ENCODE measurements around the gene C6orf15. TPM values are rescaled to one million over a fixed set of nuclear protein-coding genes. Genes with fewer than 3 reads are reported as not detected.
"Not testable (repeated sequence)": the region's sequence is repeated elsewhere in the genome, so short reads cannot be mapped to it uniquely, and the experiment has no call there.

Gene C6orf15
- total RNA-seq, 4 donors from 2014 or later: not detected

DNA sequence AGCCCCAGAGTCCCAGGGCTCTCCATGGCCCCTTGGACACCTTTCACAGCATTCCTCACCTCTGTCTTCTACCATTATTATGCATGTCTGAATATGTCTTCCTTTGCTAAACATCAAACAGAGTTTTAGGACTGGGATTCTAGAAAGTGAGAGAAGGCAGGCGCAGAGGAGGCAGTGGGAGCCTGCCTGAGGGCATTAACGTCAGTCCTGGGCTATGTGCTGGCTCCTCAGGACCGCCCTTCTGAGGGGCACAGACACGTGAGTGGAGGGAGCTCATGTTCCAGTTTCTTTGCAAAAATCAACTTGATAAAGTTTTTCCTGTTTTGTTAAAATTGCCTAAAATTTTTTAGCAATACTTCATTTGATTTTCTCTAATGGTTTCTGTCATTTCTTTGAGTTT lies 38.0 kb downstream of the C6orf15 start:
- intact Hi-C loops (cut with DNase I): no loop called here
- Histone ChIP-seq H3K4me1 (peaks cover 6 to 21% (median 20%) of the 10 kb centered on the region in 4 donors), H3K27ac (replicated peaks in 1 of 4) (no peak overlapping the region), H3K27me3 (no peaks in the 10 kb centered on the region), H3K4me3 (no peak overlapping the region), H3K9me3 (no peaks in the 10 kb centered on the region), H3K36me3 (no peaks in the 10 kb centered on the region)
- no peak for DNase-seq (ENCODE audit: extremely low spot score)
- TF ChIP-seq CTCF (IDR thresholded peaks at IDR 0.05) (no peak), POLR2A (IDR thresholded peaks at IDR 0.05; ENCODE audit: low read depth) (no peak), EP300 (IDR thresholded peaks at IDR 0.05) (no peak), POLR2AphosphoS5 (IDR thresholded peaks at IDR 0.05) (no peak)
- whole genome bisulfite sequencing: 88% methylated on average over 4 of the region's 4 CpGs

DNA sequence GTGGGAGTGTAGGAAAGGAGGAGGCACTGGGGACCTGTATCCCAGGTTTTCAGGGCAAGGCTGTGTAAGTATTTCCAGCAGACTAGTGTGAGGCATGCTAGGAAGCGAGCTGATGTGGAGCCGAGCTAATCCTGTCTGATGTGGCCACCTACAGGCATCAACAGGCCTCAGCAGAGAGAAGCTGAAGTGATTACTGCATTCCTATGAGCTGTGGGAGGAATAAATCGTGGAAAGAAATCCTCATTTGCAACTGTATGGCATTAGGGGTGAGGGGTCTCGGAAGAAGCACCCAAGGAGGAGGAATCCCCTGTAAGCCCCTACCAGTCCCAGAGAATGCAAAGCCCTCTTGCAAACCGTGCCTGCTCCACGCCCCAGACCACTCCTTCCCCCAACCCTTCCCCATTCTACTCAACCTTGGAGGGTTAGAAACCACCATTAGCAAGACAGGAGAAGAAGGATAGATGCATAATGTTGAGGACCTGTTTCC lies 41.6 kb downstream of the C6orf15 start:
- no peak for TF ChIP-seq POLR2A (IDR thresholded peaks at IDR 0.05; ENCODE audit: low read depth)
- no peak for TF ChIP-seq EP300 (IDR thresholded peaks at IDR 0.05)
- peak; percentile 27 to 39 (median 28) for TF ChIP-seq CTCF (IDR thresholded peaks at IDR 0.05)
- TF ChIP-seq POLR2AphosphoS5 (IDR thresholded peaks at IDR 0.05): no peak
- Histone ChIP-seq H3K4me1 (peaks cover 6 to 22% (median 18%) of the 10 kb centered on the region in 4 donors), H3K9me3 (no peaks in the 10 kb centered on the region), H3K4me3 (no peak overlapping the region), H3K27ac (replicated peaks in 1 of 4) (no peak overlapping the region), H3K27me3 (peaks cover 0 to 5% (median 0%) of the 10 kb centered on the region in 4 donors), H3K36me3 (no peaks in the 10 kb centered on the region)
- WGBS: 44% methylated on average over 6 of the region's 6 CpGs
- intact Hi-C loops (cut with DNase I): no loop called here
- DNase-seq (ENCODE audit: extremely low spot score): no peak

DNA sequence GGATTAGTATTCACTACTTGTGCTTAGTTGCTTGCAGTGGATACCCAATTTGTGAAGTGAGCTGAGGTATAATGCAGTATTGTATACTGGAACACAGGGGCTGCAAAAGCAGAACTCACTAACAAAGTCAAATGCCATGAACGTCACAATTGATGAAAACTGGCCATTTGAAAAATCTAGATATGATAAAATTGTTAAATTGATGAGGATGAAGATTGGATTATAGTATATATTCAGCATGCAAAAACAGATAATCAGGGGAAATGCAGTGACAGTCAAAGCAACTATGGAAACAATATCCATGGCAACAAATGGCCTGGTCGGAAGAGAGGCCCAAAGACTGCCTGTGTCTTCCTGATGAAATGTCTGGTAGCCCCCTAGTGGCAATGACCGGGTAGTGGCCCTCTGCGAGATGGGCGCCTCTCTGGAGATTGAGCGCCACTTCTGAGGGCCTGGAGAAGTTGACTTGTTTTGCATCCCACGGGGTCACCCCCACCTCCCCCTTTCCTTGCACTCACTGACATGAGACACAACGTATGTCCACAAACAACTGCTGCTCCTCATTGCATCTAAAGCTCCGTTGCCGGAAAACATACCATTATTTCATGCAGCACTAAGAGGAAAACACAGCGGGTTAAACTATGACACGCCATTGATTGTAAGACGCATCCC lies 43.6 kb downstream of the C6orf15 start:
- WGBS: 64% methylated on average over 13 of the region's 13 CpGs
- H3K4me3 ChIP-seq: no peak overlapping the region
- H3K36me3 ChIP-seq: no peaks in the 10 kb centered on the region
- no peak overlapping the region for H3K27ac ChIP-seq (replicated peaks in 1 of 4)
- no peak for DNase-seq (ENCODE audit: extremely low spot score)
- no peaks in the 10 kb centered on the region for H3K9me3 ChIP-seq
- peak; percentile 70 to 89 (median 78) for TF ChIP-seq CTCF (IDR thresholded peaks at IDR 0.05)
- no peak for TF ChIP-seq EP300 (IDR thresholded peaks at IDR 0.05)
- H3K4me1 ChIP-seq: peaks cover 6 to 22% (median 18%) of the 10 kb centered on the region in 4 donors
- H3K27me3 ChIP-seq: peaks cover 0 to 12% (median 0%) of the 10 kb centered on the region in 4 donors
- intact Hi-C loops (cut with DNase I): no loop called here

DNA sequence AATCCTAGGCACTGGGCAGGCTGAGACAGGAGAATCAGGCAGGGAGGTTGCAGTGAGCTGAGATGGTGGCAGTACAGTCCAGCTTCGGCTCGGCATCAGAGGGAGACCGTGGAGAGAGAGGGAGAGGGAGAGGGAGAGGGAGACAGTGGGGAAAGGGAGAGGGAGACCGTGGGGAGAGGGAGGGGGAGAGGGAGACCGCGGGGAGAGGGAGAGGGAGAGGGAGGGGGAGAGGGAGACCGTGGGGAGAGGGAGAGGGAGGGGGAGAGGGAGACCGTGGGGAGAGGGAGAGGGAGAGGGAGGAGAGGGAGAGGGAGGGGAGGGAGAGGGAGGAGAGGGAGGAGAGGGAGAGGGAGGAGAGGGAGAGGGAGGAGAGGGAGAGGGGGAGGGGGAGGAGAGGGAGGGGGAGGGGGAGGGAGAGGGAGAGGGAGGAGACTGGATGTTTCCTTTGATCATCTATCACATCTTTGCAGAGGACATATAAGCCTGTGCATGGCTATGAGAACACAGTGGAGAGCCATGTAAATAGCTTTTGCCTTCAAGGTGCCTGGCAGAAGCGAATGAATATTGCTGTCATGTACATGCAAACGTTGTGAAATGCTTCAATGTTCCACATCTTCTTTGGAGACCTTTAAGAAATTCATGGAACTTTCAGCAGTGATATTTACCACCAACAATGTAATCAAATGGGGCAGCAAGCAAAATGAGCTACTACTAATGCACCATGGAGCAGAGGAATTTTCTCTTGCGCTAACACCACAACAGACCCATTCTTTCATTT lies 44.3 kb downstream of the C6orf15 start:
- H3K4me3 ChIP-seq; intact Hi-C loops (cut with DNase I); H3K36me3 ChIP-seq; DNase-seq (ENCODE audit: extremely low spot score); H3K27ac ChIP-seq (replicated peaks in 1 of 4); H3K9me3 ChIP-seq: not testable (repeated sequence)
- peaks cover 5 to 15% (median 11%) of the 10 kb centered on the region in 4 donors for H3K4me1 ChIP-seq
- H3K27me3 ChIP-seq: peaks cover 0 to 12% (median 0%) of the 10 kb centered on the region in 4 donors
- 79% methylated on average over 5 of the region's 11 CpGs for WGBS

- intact Hi-C loops (cut with DNase I): not testable (repeated sequence)
These were observed 45.3 kb downstream of the C6orf15 start for GRCh38 chr6:31067028-31067427.

More at GRCh38 chr6:31067028-31067427, 45.3 kb downstream of the C6orf15 start:
- H3K27me3 ChIP-seq: peaks cover 0 to 16% (median 0%) of the 10 kb centered on the region in 4 donors
- not testable (repeated sequence) for H3K36me3 ChIP-seq; DNase-seq (ENCODE audit: extremely low spot score); H3K4me3 ChIP-seq; H3K27ac ChIP-seq (replicated peaks in 1 of 4); H3K4me1 ChIP-seq; H3K9me3 ChIP-seq
- 93% methylated on average over 13 of the region's 32 CpGs for WGBS
